ENCODE measurements around the gene CSE1L. TPM values are rescaled to one million over a fixed set of nuclear protein-coding genes. Genes with fewer than 3 reads are reported as not detected.
"Not testable (repeated sequence)": the region's sequence is repeated elsewhere in the genome, so short reads cannot be mapped to it uniquely, and the experiment has no call there.

The CSE1L gene
- total RNA-seq, 4 donors from 2014 or later, result 35.8 to 40.8 (median 39.5) TPM

- 86 to 93% methylated on average over 1 of the region's 1 CpG for WGBS, 2 donors
- intact Hi-C loops (cut with DNase I; ENCODE audit: low total_unique reads), result no loop called here
- TF ChIP-seq, protein P1, sequence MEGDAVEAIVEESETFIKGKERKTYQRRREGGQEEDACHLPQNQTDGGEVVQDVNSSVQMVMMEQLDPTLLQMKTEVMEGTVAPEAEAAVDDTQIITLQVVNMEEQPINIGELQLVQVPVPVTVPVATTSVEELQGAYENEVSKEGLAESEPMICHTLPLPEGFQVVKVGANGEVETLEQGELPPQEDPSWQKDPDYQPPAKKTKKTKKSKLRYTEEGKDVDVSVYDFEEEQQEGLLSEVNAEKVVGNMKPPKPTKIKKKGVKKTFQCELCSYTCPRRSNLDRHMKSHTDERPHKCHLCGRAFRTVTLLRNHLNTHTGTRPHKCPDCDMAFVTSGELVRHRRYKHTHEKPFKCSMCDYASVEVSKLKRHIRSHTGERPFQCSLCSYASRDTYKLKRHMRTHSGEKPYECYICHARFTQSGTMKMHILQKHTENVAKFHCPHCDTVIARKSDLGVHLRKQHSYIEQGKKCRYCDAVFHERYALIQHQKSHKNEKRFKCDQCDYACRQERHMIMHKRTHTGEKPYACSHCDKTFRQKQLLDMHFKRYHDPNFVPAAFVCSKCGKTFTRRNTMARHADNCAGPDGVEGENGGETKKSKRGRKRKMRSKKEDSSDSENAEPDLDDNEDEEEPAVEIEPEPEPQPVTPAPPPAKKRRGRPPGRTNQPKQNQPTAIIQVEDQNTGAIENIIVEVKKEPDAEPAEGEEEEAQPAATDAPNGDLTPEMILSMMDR (IDR thresholded peaks at IDR 0.05), result no peak
- no peak for TF ChIP-seq POLR2A (IDR thresholded peaks at IDR 0.05)
Observed at GRCh38 chr20:49052334-49052733, 6.2 kb downstream of the CSE1L start.

GRCh38 chr20:49054056-49054643 is 8.0 kb downstream of the CSE1L start:
- H3K4me3 ChIP-seq (ENCODE audit: low read depth, poor library complexity, severe bottlenecking), result no peak overlapping the region
- WGBS, 2 donors, result 85 to 87% methylated on average over 4 of the region's 4 CpGs
- DNase-seq (ENCODE audit: low spot score in 2 of 2), result no peak
- intact Hi-C loops (cut with DNase I; ENCODE audit: low total_unique reads), result no loop called here
- TF ChIP-seq, protein P1 (IDR thresholded peaks at IDR 0.05), result no peak
- no peak for TF ChIP-seq POLR2A (IDR thresholded peaks at IDR 0.05)

More at GRCh38 chr20:49052334-49052733, 6.2 kb downstream of the CSE1L start:
- no peak for DNase-seq (ENCODE audit: low spot score in 2 of 2)
- H3K4me3 ChIP-seq (ENCODE audit: low read depth, poor library complexity, severe bottlenecking), result no peak overlapping the region

- WGBS, 2 donors, result 63 to 91% methylated on average over 3 of the region's 3 CpGs
- TF ChIP-seq, protein P1 (IDR thresholded peaks at IDR 0.05), result no peak
- TF ChIP-seq POLR2A (IDR thresholded peaks at IDR 0.05), result no peak
- no peak for DNase-seq (ENCODE audit: low spot score in 2 of 2)
Observed at GRCh38 chr20:49063279-49063678, 17.2 kb downstream of the CSE1L start.

DNA sequence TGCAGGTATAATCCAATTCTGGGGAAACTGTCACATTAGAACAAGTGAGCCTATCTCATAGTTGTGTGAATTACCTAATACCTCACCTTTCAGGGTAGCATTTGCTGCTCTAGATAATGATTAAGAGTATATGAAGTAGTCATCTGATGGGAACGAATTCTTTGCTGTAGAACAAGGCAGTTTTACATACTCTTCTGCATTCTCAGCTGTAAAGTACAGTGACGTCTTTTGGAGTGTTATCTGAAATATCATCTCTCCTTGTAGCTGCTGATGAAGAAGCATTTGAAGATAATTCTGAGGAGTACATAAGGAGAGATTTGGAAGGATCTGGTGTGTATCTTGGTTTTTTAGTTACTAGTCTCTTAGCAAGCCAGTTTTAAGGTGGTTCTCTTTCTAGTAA is 28.4 kb downstream of the CSE1L start:
- H3K4me3 ChIP-seq (ENCODE audit: low read depth, poor library complexity, severe bottlenecking), result no peak overlapping the region
- intact Hi-C loops (cut with DNase I; ENCODE audit: low total_unique reads), result no loop called here
- no peak for TF ChIP-seq POLR2A (IDR thresholded peaks at IDR 0.05)
- no peak for DNase-seq (ENCODE audit: low spot score in 2 of 2)
- 47 to 87% methylated on average over 2 of the region's 2 CpGs for WGBS, 2 donors

More at GRCh38 chr20:49063279-49063678, 17.2 kb downstream of the CSE1L start:
- no peak overlapping the region for H3K4me3 ChIP-seq (ENCODE audit: low read depth, poor library complexity, severe bottlenecking)
- intact Hi-C loops (cut with DNase I; ENCODE audit: low total_unique reads), result no loop called here

DNA sequence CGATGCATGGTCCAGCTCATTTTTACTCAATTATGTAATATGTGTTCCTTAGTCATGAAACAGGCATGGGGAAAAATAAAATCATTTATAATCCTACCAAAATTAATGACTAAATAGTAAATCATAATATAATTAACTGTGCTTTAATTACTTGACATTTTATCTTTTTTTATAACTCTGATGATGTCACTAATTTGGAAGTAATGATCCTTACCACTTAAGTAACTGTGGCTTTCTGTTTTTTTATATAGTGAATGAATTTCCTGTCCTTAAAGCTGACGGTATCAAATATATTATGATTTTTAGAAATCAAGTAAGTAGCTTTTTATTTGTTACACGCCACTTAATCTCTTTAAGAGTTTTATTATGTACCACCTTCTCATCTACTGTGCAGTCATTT is 32.2 kb downstream of the CSE1L start:
- H3K4me3 ChIP-seq (ENCODE audit: low read depth, poor library complexity, severe bottlenecking), result no peak overlapping the region
- TF ChIP-seq, protein P1 (IDR thresholded peaks at IDR 0.05), result no peak
- no peak for TF ChIP-seq POLR2A (IDR thresholded peaks at IDR 0.05)
- intact Hi-C loops (cut with DNase I; ENCODE audit: low total_unique reads), result no loop called here
- WGBS, 2 donors, result 91 to 95% methylated on average over 3 of the region's 3 CpGs
- no peak for DNase-seq (ENCODE audit: low spot score in 2 of 2)

GRCh38 chr20:49082295-49082694 is 36.2 kb downstream of the CSE1L start:
- DNase-seq (ENCODE audit: low spot score in 2 of 2); H3K4me3 ChIP-seq (ENCODE audit: low read depth, poor library complexity, severe bottlenecking); intact Hi-C loops (cut with DNase I; ENCODE audit: low total_unique reads): not testable (repeated sequence)
- 94 to 96% methylated on average over 12 of the region's 12 CpGs for WGBS, 2 donors

- intact Hi-C loops (cut with DNase I; ENCODE audit: low total_unique reads), result no loop called here
- DNase-seq (ENCODE audit: low spot score in 2 of 2), result no peak
- TF ChIP-seq, protein P1 (IDR thresholded peaks at IDR 0.05), result no peak
- no peak for TF ChIP-seq POLR2A (IDR thresholded peaks at IDR 0.05)
- WGBS, 2 donors, result 96% methylated on average over 8 of the region's 8 CpGs
- H3K4me3 ChIP-seq (ENCODE audit: low read depth, poor library complexity, severe bottlenecking), result no peak overlapping the region
Observed at GRCh38 chr20:49091104-49091503, 45.0 kb downstream of the CSE1L start.
